ENCODE measurements around the gene ZNF77. TPM values are rescaled to one million over a fixed set of nuclear protein-coding genes. Genes with fewer than 3 reads are reported as not detected.

The ZNF77 gene
- total and polyA plus RNA-seq, 2 experiments from 2014 or later: 2.6 to 4.7 TPM

- DNase-seq (ENCODE audit: low read depth in 1 of 2, low spot score in 1 of 2): no peak
- peaks cover 22% of the 10 kb centered on the region for H3K4me1 ChIP-seq (ENCODE audit: low read depth)
- no peaks in the 10 kb centered on the region for H3K27me3 ChIP-seq
- H3K9me3 ChIP-seq (ENCODE audit: low read depth): no peaks in the 10 kb centered on the region
- H3K36me3 ChIP-seq: no peaks in the 10 kb centered on the region
- TF ChIP-seq CTCF (IDR thresholded peaks at IDR 0.05; ENCODE audit: low read depth, low read length): no peak
- H3K4me3 ChIP-seq: no peak overlapping the region
- no peak overlapping the region for H3K27ac ChIP-seq
Observed at GRCh38 chr19:2987797-2988196, 43.0 kb upstream of the ZNF77 start.

GRCh38 chr19:2986951-2987524, 42.3 kb upstream of the ZNF77 start:
- peak in 1 of 2 donors; percentile 59 for DNase-seq (ENCODE audit: low read depth in 1 of 2, low spot score in 1 of 2)
- peaks cover 25% of the 10 kb centered on the region for H3K4me1 ChIP-seq (ENCODE audit: low read depth)
- H3K36me3 ChIP-seq: no peaks in the 10 kb centered on the region
- H3K27ac ChIP-seq: no peak overlapping the region
- H3K27me3 ChIP-seq: no peaks in the 10 kb centered on the region
- H3K4me3 ChIP-seq: no peak overlapping the region
- TF ChIP-seq CTCF (IDR thresholded peaks at IDR 0.05; ENCODE audit: low read depth, low read length): no peak
- no peaks in the 10 kb centered on the region for H3K9me3 ChIP-seq (ENCODE audit: low read depth)

GRCh38 chr19:2984215-2984528, 39.4 kb upstream of the ZNF77 start:
- no peaks in the 10 kb centered on the region for H3K36me3 ChIP-seq
- H3K9me3 ChIP-seq (ENCODE audit: low read depth): no peaks in the 10 kb centered on the region
- peak overlapping the region; percentile 21 for H3K4me3 ChIP-seq
- no peaks in the 10 kb centered on the region for H3K27me3 ChIP-seq
- no peak for DNase-seq (ENCODE audit: low read depth in 1 of 2, low spot score in 1 of 2)
- peaks cover 33% of the 10 kb centered on the region for H3K4me1 ChIP-seq (ENCODE audit: low read depth)
- TF ChIP-seq CTCF (IDR thresholded peaks at IDR 0.05; ENCODE audit: low read depth, low read length): no peak
- H3K27ac ChIP-seq: no peak overlapping the region

- no peaks in the 10 kb centered on the region for H3K9me3 ChIP-seq (ENCODE audit: low read depth)
- DNase-seq (ENCODE audit: low read depth in 1 of 2, low spot score in 1 of 2): peak; percentile 79 to 90
- peak overlapping the region; percentile 21 for H3K4me3 ChIP-seq
- H3K36me3 ChIP-seq: no peaks in the 10 kb centered on the region
- H3K27me3 ChIP-seq: no peaks in the 10 kb centered on the region
- TF ChIP-seq CTCF (IDR thresholded peaks at IDR 0.05; ENCODE audit: low read depth, low read length): no peak
- H3K4me1 ChIP-seq (ENCODE audit: low read depth): peaks cover 33% of the 10 kb centered on the region
- peak overlapping the region; percentile 69 for H3K27ac ChIP-seq
Observed at GRCh38 chr19:2983351-2984214, 38.8 kb upstream of the ZNF77 start.

GRCh38 chr19:2982983-2983350, 38.2 kb upstream of the ZNF77 start:
- no peaks in the 10 kb centered on the region for H3K27me3 ChIP-seq
- H3K27ac ChIP-seq: peak overlapping the region; percentile 69
- H3K9me3 ChIP-seq (ENCODE audit: low read depth): no peaks in the 10 kb centered on the region
- TF ChIP-seq CTCF (IDR thresholded peaks at IDR 0.05; ENCODE audit: low read depth, low read length): no peak
- H3K4me3 ChIP-seq: no peak overlapping the region
- H3K36me3 ChIP-seq: no peaks in the 10 kb centered on the region
- peaks cover 37% of the 10 kb centered on the region for H3K4me1 ChIP-seq (ENCODE audit: low read depth)
- peak; percentile 42 to 97 for DNase-seq (ENCODE audit: low read depth in 1 of 2, low spot score in 1 of 2)

All from cardiac muscle cell (in vitro differentiated cells and primary cell).